Esophagus muscularis mucosa (tissue), 4 donors: ENCODE measurements around the gene AUTS2. TPM values are rescaled to one million over a fixed set of nuclear protein-coding genes. Genes with fewer than 3 reads are reported as not detected.

Experiments
- DNase-seq: peaks from one replicate; pipeline ENCODE4 v3.0.0-alpha.2; 2017; ENCODE audit errors: extremely low spot score
- H3K27ac ChIP-seq, 4 donors: fragments of 200-600 bp; sonication (generic); replicated peaks in 1 of 4; 1 replicate in 3 of 4; 2 replicates in 1 of 4; pipeline ENCODE4 v1.5.1; 2016 to 2019; ENCODE audit warnings: mild to moderate bottlenecking in 1 of 4
- H3K27me3 ChIP-seq, 4 donors: fragments of 200-600 bp; sonication (generic); one replicate each; pipeline versions ENCODE4 v1.5.1 to v1.6.0; 2016 to 2019
- H3K36me3 ChIP-seq, 4 donors: fragments of 200-600 bp; sonication (generic); one replicate each; pipeline ENCODE4 v1.5.1; 2016 to 2019
- H3K4me1 ChIP-seq, 4 donors: fragments of 200-600 bp; sonication (generic); one replicate each; pipeline ENCODE4 v1.5.1; 2016 to 2019
- H3K4me3 ChIP-seq, 4 donors: fragments of 200-600 bp; sonication (generic); 1 replicate in 2 of 4; 2 replicates in 2 of 4; pipeline ENCODE4 v1.5.1; 2016 to 2019; ENCODE audit warnings: mild to moderate bottlenecking in 4 of 4, moderate library complexity in 1 of 4
- H3K9me3 ChIP-seq, 4 donors: fragments of 200-600 bp; sonication (generic); 1 replicate in 3 of 4; 2 replicates in 1 of 4; pipeline ENCODE4 v1.5.1; 2016 to 2019
- CTCF ChIP-seq, 3 experiments: fragments of 200-600 bp in 2 of 3; fragments of 450-650 bp in 1 of 3; sonication (generic) in 2 of 3; IDR thresholded peaks; one replicate each; pipeline ENCODE4 v1.5.1; 2017 to 2019; ENCODE audit warnings: antibody characterized with exemption in 3 of 3, mild to moderate bottlenecking in 2 of 3, moderate library complexity in 1 of 3
- EP300 ChIP-seq: sonication (generic); formaldehyde crosslinking; IDR thresholded peaks from one replicate; pipeline ENCODE4 v1.6.1; 2017; ENCODE audit warnings: antibody characterized with exemption
- POLR2A ChIP-seq: fragments of 450-650 bp; IDR thresholded peaks from one replicate; pipeline ENCODE4 v1.6.1; 2017; ENCODE audit warnings: antibody characterized with exemption, moderate library complexity, mild to moderate bottlenecking, low read depth
- POLR2AphosphoS5 ChIP-seq, 2 donors: sonication (generic); formaldehyde crosslinking; IDR thresholded peaks; one replicate each; pipeline ENCODE4 v1.6.1; 2017; ENCODE audit warnings: antibody characterized with exemption in 2 of 2
- WGBS: methylation state at CpG from one replicate; pipeline ENCODE4 v1.1.5; 2018; 5-methylcytosine and 5-hydroxymethylcytosine counted together
- intact Hi-C: fragments of 100-400 bp; cut with DNase I; formaldehyde crosslinking; loops from one replicate; pipeline ENCODE4 v1.15.1; 2023
- total RNA-seq, 4 donors: library from RNA; depleted of rRNA; stranded (reverse); fragments of >200 nt; gene quantifications; one replicate each; pipeline versions ENCODE4 v1.1.0 to v1.2.1, GENCODE V29; 2016

The AUTS2 gene
- total RNA-seq, 4 donors from 2014 or later = 18.5 to 44.9 (median 34.2) TPM

GRCh38 chr7:69912141-69912540 is 313.9 kb downstream of the AUTS2 start:
- no peaks in the 10 kb centered on the region for H3K36me3 ChIP-seq
- TF ChIP-seq EP300 = no peak
- no peak overlapping the region for H3K4me3 ChIP-seq
- no peak for DNase-seq
- WGBS = 84% methylated on average over 6 of the region's 6 CpGs
- H3K27ac ChIP-seq = no peak overlapping the region
- peaks cover 0 to 24% (median 15%) of the 10 kb centered on the region in 4 donors for H3K4me1 ChIP-seq
- no peaks in the 10 kb centered on the region for H3K9me3 ChIP-seq
- intact Hi-C loops = no loop called here
- no peaks in the 10 kb centered on the region for H3K27me3 ChIP-seq

DNA sequence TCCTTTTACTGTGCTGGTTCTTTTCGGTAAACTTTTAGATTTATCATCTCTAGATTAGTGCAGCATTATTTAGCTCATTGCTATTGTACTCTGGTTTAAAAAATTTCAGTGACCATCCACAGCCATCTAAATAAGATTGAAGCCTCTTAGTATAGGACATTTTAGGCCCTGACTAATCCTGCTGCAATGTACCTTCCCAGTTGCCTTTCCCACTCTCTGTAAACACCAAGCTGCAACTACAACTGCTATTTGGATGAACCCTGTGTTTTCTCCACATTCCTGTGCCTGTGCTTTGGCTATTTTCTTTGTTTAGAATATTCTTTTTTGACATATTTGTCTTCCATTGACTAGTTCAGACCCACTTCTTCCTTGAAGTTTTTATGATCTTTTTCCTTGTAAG is 314.6 kb downstream of the AUTS2 start:
- Histone ChIP-seq H3K36me3 (no peaks in the 10 kb centered on the region), H3K4me1 (peaks cover 0 to 23% (median 15%) of the 10 kb centered on the region in 4 donors), H3K9me3 (no peaks in the 10 kb centered on the region), H3K27ac (no peak overlapping the region), H3K4me3 (no peak overlapping the region), H3K27me3 (no peaks in the 10 kb centered on the region)
- TF ChIP-seq CTCF (IDR thresholded peaks at IDR 0.05) (no peak), EP300 (no peak), POLR2A (no peak), POLR2AphosphoS5 (IDR thresholded peaks at IDR 0.05) (no peak)
- WGBS = 87% methylated on average over 1 of the region's 1 CpG
- intact Hi-C loops = no loop called here
- DNase-seq = no peak

GRCh38 chr7:69919426-69920111 is 321.3 kb downstream of the AUTS2 start:
- TF ChIP-seq EP300 = no peak
- no peak for TF ChIP-seq POLR2A
- TF ChIP-seq CTCF (IDR thresholded peaks at IDR 0.05) = no peak
- TF ChIP-seq POLR2AphosphoS5 (IDR thresholded peaks at IDR 0.05) = no peak

GRCh38 chr7:69920797-69921196 is 322.5 kb downstream of the AUTS2 start:
- Histone ChIP-seq H3K4me1 (no peaks in the 10 kb centered on the region), H3K9me3 (no peaks in the 10 kb centered on the region), H3K27me3 (no peaks in the 10 kb centered on the region), H3K27ac (no peak overlapping the region), H3K4me3 (no peak overlapping the region), H3K36me3 (no peaks in the 10 kb centered on the region)
- TF ChIP-seq EP300 = no peak
- intact Hi-C loops = no loop called here
- 72% methylated on average over 3 of the region's 3 CpGs for WGBS
- DNase-seq = no peak

More at GRCh38 chr7:69919426-69920111, 321.3 kb downstream of the AUTS2 start:
- no peak for DNase-seq
- Histone ChIP-seq H3K27me3 (no peaks in the 10 kb centered on the region), H3K4me1 (no peaks in the 10 kb centered on the region), H3K9me3 (no peaks in the 10 kb centered on the region), H3K4me3 (no peak overlapping the region), H3K27ac (no peak overlapping the region), H3K36me3 (no peaks in the 10 kb centered on the region)
- 93% methylated on average over 4 of the region's 4 CpGs for WGBS
- intact Hi-C loops = no loop called here

GRCh38 chr7:69922026-69922803 is 323.9 kb downstream of the AUTS2 start:
- WGBS = 95% methylated on average over 6 of the region's 6 CpGs
- no peaks in the 10 kb centered on the region for H3K4me1 ChIP-seq

More at GRCh38 chr7:69922026-69922803, 323.9 kb downstream of the AUTS2 start:
- Histone ChIP-seq H3K4me3 (no peak overlapping the region), H3K27ac (no peak overlapping the region), H3K27me3 (no peaks in the 10 kb centered on the region), H3K36me3 (no peaks in the 10 kb centered on the region), H3K9me3 (no peaks in the 10 kb centered on the region)
- DNase-seq = no peak
- TF ChIP-seq POLR2A (no peak), CTCF (IDR thresholded peaks at IDR 0.05) (no peak), EP300 (no peak)
- intact Hi-C loops = no loop called here
